HG02852 (cell line): ENCODE data around the gene FBXO34.
"Not testable (repeated sequence)": the region's sequence is repeated elsewhere in the genome, so short reads cannot be mapped to it uniquely, and the experiment has no call there.

Experiments used
- ATAC-seq: cut with Tn5 transposase; IDR thresholded peaks from one replicate; pipeline ENCODE4 v1.9.1; 2021; ENCODE audit warnings: mild to moderate bottlenecking, moderate library complexity; ENCODE audit not compliant: unreplicated experiment

Gene FBXO34

GRCh38 chr14:55340482-55340881 is 69.3 kb downstream of the FBXO34 start:
- no peak for ATAC-seq

- no peak for ATAC-seq
Observed at GRCh38 chr14:55341781-55342180, 70.6 kb downstream of the FBXO34 start.

GRCh38 chr14:55344582-55345163 is 73.5 kb downstream of the FBXO34 start:
- ATAC-seq = not testable (repeated sequence)

- no peak for ATAC-seq
Observed at GRCh38 chr14:55347040-55347439, 75.8 kb downstream of the FBXO34 start.

- ATAC-seq = no peak
Observed at GRCh38 chr14:55347748-55348147, 76.5 kb downstream of the FBXO34 start.

GRCh38 chr14:55348766-55349453 is 77.7 kb downstream of the FBXO34 start:
- ATAC-seq = no peak

- no peak for ATAC-seq
Observed at GRCh38 chr14:55349565-55349964, 78.3 kb downstream of the FBXO34 start.

GRCh38 chr14:55350461-55350860 is 79.2 kb downstream of the FBXO34 start:
- ATAC-seq = no peak

- no peak for ATAC-seq
Observed at GRCh38 chr14:55351111-55351510, 79.9 kb downstream of the FBXO34 start.

GRCh38 chr14:55352201-55352600 is 81.0 kb downstream of the FBXO34 start:
- no peak for ATAC-seq

- no peak for ATAC-seq
Observed at GRCh38 chr14:55353686-55354467, 82.7 kb downstream of the FBXO34 start.

GRCh38 chr14:55354500-55354899 is 83.3 kb downstream of the FBXO34 start:
- ATAC-seq = peak; percentile 82

- ATAC-seq = no peak
Observed at GRCh38 chr14:55355922-55356321, 84.7 kb downstream of the FBXO34 start.

GRCh38 chr14:55356913-55357312 is 85.7 kb downstream of the FBXO34 start:
- no peak for ATAC-seq

GRCh38 chr14:55359307-55359706 is 88.1 kb downstream of the FBXO34 start:
- no peak for ATAC-seq

- ATAC-seq = no peak
Observed at GRCh38 chr14:55361190-55361589, 90.0 kb downstream of the FBXO34 start.

GRCh38 chr14:55366271-55366670 is 95.0 kb downstream of the FBXO34 start:
- ATAC-seq = no peak

- no peak for ATAC-seq
Observed at GRCh38 chr14:55370883-55371455, 99.7 kb downstream of the FBXO34 start.

- ATAC-seq = no peak
Observed at GRCh38 chr14:55372423-55372822, 101.2 kb downstream of the FBXO34 start.

- ATAC-seq = no peak
Observed at GRCh38 chr14:55372825-55373224, 101.6 kb downstream of the FBXO34 start.
